A172 (cell line): Measurements from ENCODE around the gene CTNNA2. TPM values are rescaled to one million over a fixed set of nuclear protein-coding genes. Genes with fewer than 3 reads are reported as not detected.
A peak's percentile ranks its signal among the peaks of the same experiment; 100 is the strongest.

ENCODE experiments used
- DNase-seq: peaks from one replicate; pipeline ENCODE4 v3.0.0-alpha.2; 2015; ENCODE audit warnings: low spot score
- total RNA-seq: library from RNA; depleted of rRNA; stranded (reverse); fragments of >200 nt; shearing (Covaris generic); gene quantifications from 2 replicates; pipeline ENCODE4 v1.2.3, GENCODE V29; 2014

The CTNNA2 gene
- total RNA-seq, 1 experiment from 2014 or later, result 0.31 TPM

- no peak for DNase-seq
Measured at GRCh38 chr2:79935046-79935732, 422.3 kb downstream of the CTNNA2 start.

- peak; percentile 64 for DNase-seq
Measured at GRCh38 chr2:79935771-79936657, 423.2 kb downstream of the CTNNA2 start.

- DNase-seq, result no peak
Measured at GRCh38 chr2:79936715-79937114, 423.9 kb downstream of the CTNNA2 start.

- no peak for DNase-seq
Measured at GRCh38 chr2:79938648-79939047, 425.8 kb downstream of the CTNNA2 start.

- no peak for DNase-seq
Measured at GRCh38 chr2:79940364-79940763, 427.5 kb downstream of the CTNNA2 start.

GRCh38 chr2:79941179-79941578, 428.3 kb downstream of the CTNNA2 start:
- no peak for DNase-seq

- no peak for DNase-seq
Measured at GRCh38 chr2:79944205-79944604, 431.4 kb downstream of the CTNNA2 start.

- no peak for DNase-seq
Measured at GRCh38 chr2:79945653-79946445, 433.0 kb downstream of the CTNNA2 start.

GRCh38 chr2:79947751-79948150, 434.9 kb downstream of the CTNNA2 start:
- no peak for DNase-seq

GRCh38 chr2:79950526-79950925, 437.7 kb downstream of the CTNNA2 start:
- no peak for DNase-seq

GRCh38 chr2:79952616-79953015, 439.8 kb downstream of the CTNNA2 start:
- no peak for DNase-seq

GRCh38 chr2:79960035-79960434, 447.2 kb downstream of the CTNNA2 start:
- no peak for DNase-seq

GRCh38 chr2:79960519-79960918, 447.7 kb downstream of the CTNNA2 start:
- DNase-seq, result no peak

GRCh38 chr2:79964966-79965365, 452.1 kb downstream of the CTNNA2 start:
- DNase-seq, result no peak

GRCh38 chr2:79966369-79966768, 453.5 kb downstream of the CTNNA2 start:
- no peak for DNase-seq

GRCh38 chr2:79966882-79967281, 454.0 kb downstream of the CTNNA2 start:
- no peak for DNase-seq

GRCh38 chr2:79971807-79972206, 459.0 kb downstream of the CTNNA2 start:
- no peak for DNase-seq

GRCh38 chr2:79972661-79973060, 459.8 kb downstream of the CTNNA2 start:
- no peak for DNase-seq

GRCh38 chr2:79975791-79976565, 463.1 kb downstream of the CTNNA2 start:
- DNase-seq, result no peak

- no peak for DNase-seq
Measured at GRCh38 chr2:79977792-79978191, 464.9 kb downstream of the CTNNA2 start.

GRCh38 chr2:79980116-79980515, 467.3 kb downstream of the CTNNA2 start:
- no peak for DNase-seq
